Tibial nerve (tissue), 4 donors: ENCODE measurements around the gene CYTH4.

ENCODE experiments used
- EP300 ChIP-seq, 2 donors: sonication (generic); formaldehyde crosslinking; IDR thresholded peaks; one replicate each; pipeline ENCODE4 v1.6.1; 2017; ENCODE audit warnings: antibody characterized with exemption in 2 of 2, mild to moderate bottlenecking in 1 of 2
- TF ChIP-seq, protein P1 (sequence below), 5 experiments: fragments of 200-600 bp in 3 of 5; fragments of 450-650 bp in 2 of 5; sonication (generic) in 3 of 5; IDR thresholded peaks; one replicate each; pipeline ENCODE4 v1.5.1; 2016 to 2019; ENCODE audit warnings: antibody characterized with exemption in 5 of 5, mild to moderate bottlenecking in 3 of 5, moderate library complexity in 2 of 5

GRCh38 chr22:37356922-37357321 lies 74.6 kb downstream of the CYTH4 start:
- TF ChIP-seq, protein P1, sequence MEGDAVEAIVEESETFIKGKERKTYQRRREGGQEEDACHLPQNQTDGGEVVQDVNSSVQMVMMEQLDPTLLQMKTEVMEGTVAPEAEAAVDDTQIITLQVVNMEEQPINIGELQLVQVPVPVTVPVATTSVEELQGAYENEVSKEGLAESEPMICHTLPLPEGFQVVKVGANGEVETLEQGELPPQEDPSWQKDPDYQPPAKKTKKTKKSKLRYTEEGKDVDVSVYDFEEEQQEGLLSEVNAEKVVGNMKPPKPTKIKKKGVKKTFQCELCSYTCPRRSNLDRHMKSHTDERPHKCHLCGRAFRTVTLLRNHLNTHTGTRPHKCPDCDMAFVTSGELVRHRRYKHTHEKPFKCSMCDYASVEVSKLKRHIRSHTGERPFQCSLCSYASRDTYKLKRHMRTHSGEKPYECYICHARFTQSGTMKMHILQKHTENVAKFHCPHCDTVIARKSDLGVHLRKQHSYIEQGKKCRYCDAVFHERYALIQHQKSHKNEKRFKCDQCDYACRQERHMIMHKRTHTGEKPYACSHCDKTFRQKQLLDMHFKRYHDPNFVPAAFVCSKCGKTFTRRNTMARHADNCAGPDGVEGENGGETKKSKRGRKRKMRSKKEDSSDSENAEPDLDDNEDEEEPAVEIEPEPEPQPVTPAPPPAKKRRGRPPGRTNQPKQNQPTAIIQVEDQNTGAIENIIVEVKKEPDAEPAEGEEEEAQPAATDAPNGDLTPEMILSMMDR (IDR thresholded peaks at IDR 0.05), result no peak
- TF ChIP-seq EP300 (IDR thresholded peaks at IDR 0.05), result no peak
